HG03060 (cell line): Measurements from ENCODE around the gene CSMD2.
"Not testable (repeated sequence)": the region's sequence is repeated elsewhere in the genome, so short reads cannot be mapped to it uniquely, and the experiment has no call there.

ENCODE experiments used
- ATAC-seq: cut with Tn5 transposase; IDR thresholded peaks from one replicate; pipeline ENCODE4 v1.9.1; 2021; ENCODE audit warnings: low read depth, moderate number of reproducible peaks; ENCODE audit not compliant: unreplicated experiment

Gene CSMD2

DNA sequence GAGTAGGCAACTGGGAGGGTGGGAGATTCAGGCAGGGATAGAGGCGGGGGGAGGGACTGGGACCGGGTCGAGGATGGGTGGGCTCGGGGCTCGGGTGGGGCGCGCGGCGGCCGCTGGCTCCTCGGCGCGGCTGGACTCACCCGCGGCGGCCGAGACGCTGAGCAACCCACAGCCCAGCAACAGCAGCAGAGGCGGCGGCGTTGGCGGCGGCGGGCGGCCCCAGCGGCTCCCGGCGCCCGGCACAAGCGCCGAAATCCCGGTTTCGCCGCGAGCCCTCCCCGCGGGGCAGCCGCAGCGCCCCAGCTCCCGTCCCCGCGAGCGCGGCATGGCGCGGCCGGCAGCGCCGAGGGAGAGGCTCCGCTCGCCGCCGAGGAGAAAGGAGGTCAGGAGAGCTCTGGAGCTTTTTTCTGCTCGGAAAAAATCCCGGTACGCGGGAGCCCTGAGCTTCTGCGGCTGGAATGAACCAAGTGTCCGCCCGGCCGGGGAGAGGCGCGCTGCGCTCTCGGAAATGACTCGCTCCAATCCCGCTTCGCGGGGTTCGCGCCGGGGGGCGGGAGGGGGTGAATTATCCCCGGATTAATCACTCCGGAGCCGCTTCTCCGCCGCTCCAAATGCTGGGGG lies at the start of gene CSMD2:
TSS of gene CSMD2 (minus strand) at position 460 of the 621 bp plus-strand sequence. CDS start at position 327, 133 bp downstream.
- no peak for ATAC-seq

DNA sequence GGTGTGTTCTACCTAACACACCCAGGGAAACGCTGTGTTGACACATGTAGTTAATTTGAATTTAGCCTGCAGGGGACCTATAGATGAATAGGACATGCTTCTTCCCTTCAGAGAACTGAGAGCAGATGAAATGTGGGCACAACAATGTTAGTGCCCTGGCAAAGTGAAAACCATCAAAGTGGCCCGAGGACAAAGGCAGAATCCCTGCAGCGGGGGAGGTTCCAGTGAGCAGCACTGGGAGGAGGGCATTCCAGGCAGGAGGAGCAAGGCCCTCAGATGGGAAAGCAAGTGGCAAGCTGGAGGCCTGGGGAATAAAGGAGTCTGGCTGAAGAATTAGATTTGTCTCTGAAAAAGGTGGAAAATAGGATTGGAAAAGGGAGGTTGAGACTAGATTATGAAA lies 48.9 kb upstream of the CSMD2 start:
- no peak for ATAC-seq

DNA sequence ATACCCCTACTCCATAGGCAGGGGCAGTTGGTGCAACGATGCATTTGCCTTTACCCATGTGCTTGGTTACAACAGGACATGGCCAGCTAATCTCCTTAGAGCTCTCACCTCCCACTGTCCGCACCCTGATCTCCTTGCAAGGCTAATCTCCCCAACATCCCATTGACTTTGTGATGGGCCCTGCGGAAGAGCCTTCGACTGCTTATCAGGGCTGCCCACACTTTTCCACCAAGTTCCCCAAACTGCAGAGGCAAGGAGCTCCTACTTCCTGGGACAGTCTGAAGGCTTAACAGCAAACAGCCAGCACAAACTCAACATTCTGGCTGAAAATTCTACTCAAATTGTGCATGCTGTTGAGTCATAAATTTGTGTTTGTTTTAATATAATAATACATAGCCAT lies 47.6 kb upstream of the CSMD2 start:
- ATAC-seq = no peak

DNA sequence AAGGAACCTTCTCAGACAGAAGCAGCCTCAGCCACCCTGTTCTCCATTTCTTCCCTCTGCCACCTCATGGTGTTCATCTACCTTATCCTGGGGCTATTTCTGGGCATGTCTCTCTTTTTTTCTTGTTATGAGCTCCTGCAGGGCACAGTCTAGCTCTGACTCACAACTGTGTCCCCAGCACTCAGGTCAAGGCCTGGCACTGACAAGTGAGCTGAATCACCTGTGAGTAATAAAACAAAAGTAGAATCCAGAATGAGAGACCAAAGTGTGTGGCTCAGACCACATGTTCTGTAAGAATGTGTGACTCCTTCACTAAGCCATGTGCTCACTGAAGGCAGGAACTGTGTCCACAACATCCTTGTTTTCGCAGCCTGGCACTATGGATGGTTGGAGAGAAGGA lies 34.9 kb upstream of the CSMD2 start:
- ATAC-seq = no peak

DNA sequence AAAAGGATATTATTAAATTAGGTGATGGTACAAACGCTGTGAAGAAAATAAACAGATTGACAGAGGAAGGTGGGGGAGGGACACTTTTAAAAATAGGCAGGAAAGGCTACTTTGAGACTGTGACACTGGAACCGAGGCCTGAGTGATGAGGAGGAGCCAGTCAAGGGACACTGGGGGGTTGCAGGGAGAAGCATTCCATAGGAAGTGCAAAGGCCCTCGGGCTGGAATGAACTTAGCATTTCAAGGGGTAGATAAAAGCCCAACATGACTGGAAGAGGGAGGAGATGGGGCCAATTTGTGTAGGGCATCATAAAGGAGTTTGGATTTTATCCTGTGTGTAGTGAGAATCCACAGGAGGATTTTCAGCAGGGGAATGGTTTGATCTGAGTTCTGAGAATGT lies 27.6 kb upstream of the CSMD2 start:
- no peak for ATAC-seq

DNA sequence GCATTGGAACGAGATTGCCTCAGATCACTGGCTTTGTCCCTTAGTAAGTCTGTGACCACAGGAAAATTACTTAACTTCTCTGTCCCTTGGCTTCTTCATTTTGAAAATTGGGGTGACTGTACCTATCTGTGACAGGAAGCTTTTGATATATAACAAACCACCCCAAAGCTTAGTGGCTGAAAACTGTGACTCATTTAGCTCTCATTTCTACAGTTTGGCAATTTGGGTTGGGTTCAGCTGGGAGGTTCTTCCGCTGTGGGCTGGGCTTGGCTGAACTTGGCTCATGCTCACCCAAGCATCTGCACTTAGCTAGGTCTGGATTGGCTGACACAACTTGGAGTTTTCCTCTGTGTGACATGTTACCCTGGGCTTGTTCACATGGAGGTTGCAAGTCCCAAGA lies 25.7 kb upstream of the CSMD2 start:
- no peak for ATAC-seq

DNA sequence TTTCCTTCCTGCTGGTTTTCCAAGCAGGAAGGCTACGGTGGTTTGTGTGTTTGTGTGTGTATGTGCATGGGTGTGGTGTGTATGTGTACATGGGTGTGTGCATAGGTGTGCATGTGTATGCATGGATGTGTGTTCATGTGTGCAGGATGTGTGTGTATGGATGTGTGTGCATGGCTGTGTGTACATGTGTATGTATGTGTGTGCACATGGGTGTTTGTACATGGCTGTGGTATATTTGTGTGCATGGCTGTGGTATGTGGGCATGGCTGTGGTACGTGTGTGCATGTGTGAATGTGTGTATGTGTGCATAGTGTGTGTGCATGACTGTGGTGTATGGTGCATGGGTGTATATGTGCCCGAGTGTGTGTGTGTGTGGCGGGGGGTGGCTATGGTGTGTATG lies 24.0 kb upstream of the CSMD2 start:
- no peak for ATAC-seq

DNA sequence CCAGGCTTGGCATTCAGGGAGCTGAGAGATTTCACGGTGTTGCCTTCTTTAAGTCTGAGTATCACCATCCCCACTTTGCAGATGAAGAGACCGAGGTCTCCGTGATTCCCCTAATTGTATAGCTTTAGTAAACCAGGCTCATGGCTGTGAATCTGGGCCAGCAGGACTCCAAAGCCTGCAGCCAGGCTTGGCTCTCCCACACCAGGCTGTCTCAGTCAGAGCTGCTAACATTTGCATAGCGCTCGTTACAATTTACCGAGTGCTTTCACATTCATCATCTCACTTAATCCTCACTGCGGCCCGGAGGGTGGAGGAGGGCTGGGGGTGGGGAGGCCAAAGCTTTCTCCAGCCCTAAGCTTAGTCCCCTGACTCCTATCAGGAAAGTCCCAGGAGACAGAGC lies 23.4 kb upstream of the CSMD2 start:
- ATAC-seq = no peak

DNA sequence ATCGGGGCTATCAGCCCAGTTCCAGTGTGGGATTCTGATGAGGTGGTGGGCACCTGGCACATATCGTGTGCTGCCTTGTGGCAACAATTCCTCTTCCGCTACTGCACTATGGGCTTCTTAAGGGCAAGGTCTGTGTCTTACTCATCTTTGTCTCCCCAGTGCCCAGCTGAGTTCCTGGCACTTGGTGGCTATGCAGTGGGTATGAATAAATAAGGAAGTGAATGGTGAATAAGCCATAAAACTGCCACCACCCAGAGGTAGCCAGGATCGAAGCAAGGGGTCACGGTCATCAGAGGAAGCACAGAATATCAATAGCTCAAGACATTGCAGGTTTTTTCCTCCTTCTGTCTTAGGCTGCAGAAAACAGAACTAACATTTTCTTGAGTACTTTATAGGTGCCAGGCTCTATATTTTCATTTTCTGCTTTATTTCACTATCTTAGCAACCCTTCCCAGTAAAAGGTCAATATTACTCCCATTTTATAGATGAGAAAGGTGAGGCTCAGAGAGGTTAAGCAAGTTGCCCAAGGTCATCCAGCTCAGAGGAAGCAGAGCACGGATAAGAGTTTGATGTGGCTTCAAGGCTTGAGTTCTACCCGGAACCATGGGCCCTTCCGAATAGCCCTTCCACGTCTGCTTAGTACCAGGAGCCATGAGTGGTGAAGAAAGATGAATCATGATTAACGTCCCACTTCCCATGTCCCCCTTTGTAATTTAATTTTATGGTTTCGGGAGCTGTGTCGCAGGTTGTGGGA lies 21.9 kb upstream of the CSMD2 start:
- ATAC-seq = no peak

DNA sequence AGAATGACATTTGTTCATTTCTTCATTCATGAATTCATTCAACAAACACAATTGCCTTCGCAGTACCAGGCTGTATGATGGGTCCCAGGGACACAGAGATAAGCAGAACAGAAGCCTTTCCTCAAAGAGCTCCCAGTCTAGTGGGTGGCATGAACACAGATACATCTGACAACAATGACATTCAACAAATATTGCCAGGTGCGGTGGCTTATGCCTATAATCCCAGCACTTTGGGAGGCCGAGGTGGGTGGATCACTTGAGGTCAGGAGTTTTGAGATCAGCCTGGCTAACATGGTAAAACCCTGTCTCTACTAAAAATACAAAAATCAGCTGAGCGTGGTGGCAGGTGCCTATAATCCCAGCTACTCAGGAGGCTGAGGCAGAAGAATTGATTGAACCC lies 18.4 kb upstream of the CSMD2 start:
- not testable (repeated sequence) for ATAC-seq

DNA sequence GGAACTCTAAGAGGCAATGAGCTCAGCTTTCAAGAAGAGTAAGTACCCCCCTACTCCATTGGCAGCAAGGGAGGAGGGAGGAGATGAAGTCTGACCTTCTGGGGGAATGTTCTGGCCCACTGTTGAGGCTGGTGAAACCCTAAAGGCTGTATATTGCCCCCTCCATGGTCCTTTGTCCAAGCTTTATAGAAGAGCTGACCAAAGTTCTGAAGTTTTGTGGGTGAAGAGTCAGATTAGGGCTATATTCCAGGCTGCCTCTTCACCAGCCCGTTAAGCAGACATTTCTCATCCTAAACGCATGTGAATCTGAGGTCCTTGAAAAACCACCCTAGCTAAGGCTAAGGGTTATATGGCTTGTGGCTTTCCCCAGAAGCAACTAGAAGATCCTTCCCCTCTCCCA lies 13.0 kb upstream of the CSMD2 start:
- ATAC-seq = no peak

DNA sequence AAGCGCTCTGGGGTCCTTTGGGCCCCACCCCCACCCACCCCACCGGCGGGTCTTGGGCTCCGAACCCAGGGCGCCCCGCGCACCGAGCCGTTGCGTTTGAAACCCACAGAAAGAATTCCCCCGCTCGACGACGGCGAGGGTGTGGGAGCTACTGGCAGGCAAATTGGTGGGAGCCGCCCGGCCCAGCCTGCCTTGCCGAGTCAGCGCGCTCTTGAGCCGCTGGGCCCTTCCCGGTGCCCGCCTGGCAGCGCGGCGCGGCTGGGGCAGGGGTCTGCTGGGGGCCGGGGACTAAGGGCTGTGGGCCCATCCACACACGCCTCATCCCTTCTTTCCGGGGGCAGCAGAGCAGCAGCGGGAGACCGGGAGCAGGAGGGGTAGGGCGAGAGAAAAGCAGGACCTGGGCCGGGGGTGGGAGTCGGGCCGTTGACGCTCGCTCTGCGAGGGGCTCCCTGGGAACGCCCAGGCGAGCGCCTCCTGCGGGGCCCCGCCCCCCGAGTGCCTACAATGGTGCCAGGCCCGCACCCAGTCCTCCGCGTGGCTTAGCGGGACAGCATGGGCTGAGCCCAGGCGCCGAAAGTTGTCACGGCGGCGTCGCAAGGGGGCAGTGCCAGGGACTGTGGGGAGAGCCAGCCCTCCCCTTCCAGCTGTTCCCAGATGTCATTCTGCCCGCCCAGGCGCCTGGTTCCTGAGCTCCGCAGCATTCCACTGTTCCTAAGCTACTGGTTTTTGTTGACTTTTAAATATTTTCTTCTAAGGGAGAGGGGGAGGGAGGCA lies 12.0 kb upstream of the CSMD2 start, which contains the start of gene C1orf94:
TSS of gene C1orf94 (plus strand) at position 78 of the 774 bp plus-strand sequence. CDS start 883 bp downstream, outside the sequence.
- no peak for ATAC-seq

DNA sequence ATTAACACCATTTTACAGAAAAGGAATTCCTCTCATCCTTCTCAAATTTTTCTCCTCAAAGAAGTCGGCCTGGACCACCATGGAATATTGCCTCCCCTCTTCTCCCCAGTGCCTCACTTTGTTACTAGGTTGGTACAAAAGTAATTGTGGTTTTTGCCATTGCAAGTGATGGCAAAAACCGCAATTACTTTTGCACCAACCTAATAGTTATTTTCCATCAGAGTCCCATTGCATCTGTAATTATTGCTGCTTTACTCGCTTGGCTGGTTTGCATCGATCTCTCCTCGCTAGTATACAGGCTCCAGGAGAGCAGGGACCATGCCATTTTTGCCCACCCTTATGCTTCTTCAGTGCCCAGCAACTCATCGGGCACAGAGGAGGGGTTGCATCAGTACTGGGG lies 10.7 kb upstream of the CSMD2 start:
- no peak for ATAC-seq

DNA sequence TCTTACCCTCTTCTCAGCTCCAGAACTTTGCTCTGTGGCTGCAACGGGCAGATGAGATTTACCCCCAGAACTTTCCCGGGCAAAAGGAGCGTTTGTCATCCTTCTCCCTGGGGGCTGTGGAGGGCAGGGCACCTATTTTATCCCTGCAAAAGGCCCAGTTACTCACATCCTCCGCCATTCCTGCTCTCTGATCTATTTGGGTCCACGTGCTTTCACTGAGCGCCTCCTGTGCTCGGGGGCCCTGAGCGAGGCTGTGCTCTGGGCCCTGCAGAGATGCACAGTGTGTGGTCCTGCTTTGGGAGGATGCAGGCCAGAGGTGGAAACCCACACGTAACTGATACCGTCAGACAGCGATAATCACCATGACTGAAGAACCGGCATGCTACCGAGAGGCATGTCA lies 2.4 kb upstream of the CSMD2 start:
- ATAC-seq = no peak

DNA sequence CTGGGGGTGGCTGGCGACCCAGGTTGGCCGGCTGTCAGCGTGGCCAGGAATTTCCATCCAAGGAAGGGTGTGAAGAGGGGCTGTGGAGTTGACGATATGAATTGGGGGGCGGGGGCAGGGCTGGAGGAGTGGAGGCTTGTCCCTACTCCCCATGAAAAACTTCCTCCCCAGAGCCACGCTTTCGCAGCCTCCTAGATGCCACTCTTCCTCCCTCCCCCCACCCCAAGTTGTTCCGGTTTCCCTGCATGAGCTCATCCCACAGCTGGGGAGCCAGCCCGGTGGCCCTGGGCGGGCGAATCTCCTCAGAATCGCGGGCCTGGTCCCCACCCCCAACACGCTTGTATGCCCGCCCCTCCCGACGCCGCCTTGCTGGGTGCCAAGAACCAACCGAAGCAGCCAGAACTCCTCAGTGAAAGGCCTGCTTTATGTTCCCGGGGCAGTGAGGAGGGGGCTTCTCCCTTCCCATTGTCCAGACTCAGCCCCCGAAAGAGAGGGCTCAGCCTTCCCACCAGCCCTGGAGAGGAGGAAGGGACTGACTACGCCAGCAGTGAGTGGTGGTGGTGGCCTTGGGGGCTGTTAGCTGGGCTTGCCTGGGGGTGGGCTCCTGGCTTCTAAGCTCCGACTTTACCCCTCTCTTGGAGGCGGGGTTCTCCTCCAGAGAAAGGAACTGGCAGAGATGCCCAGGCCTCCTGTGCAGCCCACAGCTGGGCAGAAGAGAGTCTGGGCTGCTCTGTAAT lies 1.8 kb upstream of the CSMD2 start:
- ATAC-seq = no peak

DNA sequence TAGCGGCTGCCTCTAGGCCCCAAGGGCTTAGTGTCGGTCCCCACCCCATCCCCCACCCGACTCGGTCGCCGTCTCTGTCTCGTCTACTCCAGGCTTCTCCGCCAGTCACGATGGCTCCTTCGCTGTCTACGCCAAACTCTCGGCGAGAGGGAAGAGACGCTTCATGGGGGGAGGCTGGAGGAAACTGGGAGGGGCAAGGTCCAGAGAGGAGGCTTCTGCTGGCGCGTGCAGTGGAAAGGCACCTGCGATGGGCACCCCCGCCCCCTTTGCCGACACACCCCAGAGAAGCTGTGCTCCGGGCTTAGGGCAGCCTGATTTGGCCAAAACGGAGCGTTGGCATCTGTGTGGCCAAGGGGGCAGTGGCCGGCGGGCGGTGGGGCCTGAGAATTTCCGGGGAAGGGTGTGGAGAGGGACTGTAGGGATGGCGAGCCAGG lies 1.2 kb upstream of the CSMD2 start:
- no peak for ATAC-seq

DNA sequence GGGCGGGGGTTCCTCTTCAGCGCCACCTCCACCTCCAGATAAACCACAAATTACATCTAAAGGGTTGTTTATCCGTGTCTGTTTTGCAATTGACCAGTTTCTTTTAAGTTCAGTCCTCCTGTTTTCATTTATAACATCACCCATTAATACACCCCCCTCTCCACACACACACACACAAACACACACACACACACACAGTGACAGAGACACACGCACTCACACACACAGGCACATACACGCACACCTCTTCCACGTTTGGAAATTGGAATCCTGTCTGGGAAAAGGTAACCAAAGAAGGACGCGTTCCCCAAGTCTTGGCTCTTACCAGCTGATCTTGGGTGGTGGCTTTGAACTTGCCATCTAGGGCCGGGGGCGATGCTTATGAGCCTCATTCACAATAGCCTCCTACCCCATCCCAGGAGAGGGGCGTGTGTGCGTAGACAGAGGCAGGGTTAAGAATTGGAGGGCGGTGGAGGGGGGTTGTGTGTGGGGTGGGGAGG lies 442 bp upstream of the CSMD2 start:
- ATAC-seq = no peak

DNA sequence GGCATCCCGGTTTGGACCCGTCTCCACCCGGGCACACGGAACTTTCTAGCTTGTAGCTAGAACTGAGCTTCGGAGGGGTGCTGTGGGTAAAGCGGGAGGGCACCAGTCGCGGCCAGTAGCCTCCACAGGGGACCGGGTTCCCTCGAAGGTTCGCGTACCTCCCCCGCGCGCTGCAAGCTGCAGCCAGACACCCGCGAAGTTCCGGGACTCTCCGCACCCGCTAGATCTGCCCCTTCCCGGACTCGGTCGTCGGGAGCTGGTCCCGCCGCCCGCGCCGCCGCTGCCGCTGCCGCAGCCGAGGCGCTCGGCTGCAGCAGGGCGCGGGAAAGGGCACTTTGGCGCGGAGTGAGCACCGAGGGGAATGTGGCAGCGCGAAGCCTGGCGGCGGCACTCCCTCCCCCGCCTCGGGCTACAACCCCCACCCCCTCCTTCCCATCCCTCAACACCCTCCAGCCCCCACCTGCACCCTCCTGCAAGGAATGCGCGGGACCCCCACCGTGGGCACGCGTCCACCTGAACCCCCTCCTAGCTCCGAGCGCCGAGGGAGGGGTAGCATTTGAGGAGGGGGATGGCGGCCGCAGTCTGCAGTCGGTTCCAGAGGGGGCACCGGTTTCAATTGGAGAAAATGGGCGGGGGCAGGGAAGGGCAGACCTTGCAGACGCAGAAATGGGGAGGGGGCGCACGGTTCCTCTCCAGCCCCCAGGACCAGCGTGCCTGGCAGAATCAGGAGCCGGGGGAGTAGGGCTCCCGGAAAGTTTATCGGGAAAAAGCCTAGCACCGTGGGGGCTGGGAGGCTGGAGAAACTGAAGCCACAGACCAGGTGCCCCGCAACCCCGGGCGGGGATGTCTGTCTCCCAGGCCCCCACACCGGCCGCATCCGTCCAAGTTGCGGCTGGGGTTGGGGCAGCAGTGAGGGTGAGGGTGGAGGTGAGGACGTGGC lies 968 bp downstream of the CSMD2 start:
- ATAC-seq = no peak
